GM19035 (cell line): ENCODE data around the gene ZNF324.
"Not testable (repeated sequence)": the region's sequence is repeated elsewhere in the genome, so short reads cannot be mapped to it uniquely, and the experiment has no call there.

ENCODE experiments used
- ATAC-seq: cut with Tn5 transposase; IDR thresholded peaks from one replicate; pipeline ENCODE4 v1.9.1; 2021; ENCODE audit not compliant: unreplicated experiment

The ZNF324 gene

DNA sequence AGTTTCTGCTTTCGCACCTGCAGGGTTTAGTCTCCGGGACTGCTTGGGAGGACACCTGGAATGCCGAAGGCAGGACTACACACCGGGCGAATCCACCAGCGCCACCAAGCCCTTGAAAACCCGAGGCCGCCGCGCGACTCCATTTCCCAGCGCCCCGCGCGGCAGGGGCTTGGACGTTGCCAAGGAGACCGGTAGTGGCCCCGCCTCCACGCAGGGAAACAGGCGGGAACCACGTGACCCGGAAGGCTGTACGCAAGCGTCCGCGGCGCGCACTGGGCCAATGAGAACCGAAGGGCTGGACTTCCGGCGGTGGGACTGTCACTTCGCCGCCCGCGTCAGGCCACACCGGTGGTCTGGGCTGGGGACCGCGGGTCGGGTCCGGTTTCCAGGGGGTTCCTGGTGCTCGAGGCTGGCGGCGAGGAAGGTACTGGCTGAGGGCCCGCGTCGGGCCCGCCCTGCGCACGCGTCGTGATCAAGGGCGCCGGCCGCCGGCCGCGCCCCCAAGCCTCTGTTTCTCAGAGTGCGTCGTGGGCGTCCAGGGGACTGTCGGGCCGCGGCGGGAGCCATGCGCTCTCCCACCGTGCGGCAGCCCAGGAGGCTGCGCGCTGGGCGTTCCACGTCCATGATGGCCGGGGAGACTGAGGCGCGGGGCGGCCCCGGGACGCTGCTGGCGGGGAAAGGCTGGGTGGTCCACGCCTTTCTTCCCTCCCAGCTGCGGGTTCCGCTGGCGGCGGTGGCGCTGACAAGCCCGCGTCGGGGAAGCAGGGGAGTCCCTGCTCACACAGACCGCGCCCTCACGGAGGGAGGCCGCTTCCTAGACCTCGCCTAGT is at the start of gene ZNF324:
Gene ZNF324, plus strand, starts transcription at position 321 of the 830 bp plus-strand sequence. CDS start 2,106 bp downstream, outside the sequence.
- peak; percentile 89 for ATAC-seq

DNA sequence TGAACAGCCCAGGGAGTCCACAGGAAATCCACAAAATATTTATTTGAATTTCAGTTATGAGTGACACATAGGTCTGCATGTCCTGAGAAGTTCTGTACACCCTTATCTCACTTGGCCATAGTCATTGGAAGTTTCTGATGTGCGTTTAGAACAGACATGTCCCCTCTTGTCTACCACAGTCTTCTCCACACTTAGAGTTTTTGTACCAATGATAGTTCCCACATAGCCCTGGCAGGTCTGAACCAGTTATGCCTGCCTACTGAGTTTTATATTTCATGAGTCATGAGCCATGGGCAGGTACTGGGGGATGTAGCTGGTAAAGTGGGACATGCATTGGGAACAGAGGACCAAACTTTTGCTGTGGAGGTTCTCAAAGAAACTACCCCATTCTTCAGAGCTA is 38.3 kb upstream of the ZNF324 start:
- ATAC-seq, result no peak

DNA sequence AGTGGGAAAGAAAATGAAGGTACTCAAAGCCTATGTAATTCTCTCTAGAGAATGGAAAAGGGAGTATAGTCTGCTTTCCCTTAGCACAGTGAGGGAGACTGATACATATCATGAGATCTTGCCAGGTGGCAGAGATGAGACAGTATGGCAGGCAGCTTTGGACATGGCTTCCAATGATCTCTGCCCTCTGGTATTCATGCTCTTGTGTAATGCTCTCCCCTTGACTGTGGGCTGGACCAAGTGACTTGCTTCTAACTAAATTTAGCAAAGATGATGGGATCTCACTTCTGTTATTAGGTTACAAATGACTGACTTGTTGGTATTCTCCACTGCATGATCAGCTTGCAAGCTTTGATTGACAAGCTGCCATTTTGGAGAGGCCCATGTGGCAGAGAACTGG is 37.1 kb upstream of the ZNF324 start:
- no peak for ATAC-seq

GRCh38 chr19:58434217-58434616 is 32.7 kb upstream of the ZNF324 start:
- no peak for ATAC-seq

DNA sequence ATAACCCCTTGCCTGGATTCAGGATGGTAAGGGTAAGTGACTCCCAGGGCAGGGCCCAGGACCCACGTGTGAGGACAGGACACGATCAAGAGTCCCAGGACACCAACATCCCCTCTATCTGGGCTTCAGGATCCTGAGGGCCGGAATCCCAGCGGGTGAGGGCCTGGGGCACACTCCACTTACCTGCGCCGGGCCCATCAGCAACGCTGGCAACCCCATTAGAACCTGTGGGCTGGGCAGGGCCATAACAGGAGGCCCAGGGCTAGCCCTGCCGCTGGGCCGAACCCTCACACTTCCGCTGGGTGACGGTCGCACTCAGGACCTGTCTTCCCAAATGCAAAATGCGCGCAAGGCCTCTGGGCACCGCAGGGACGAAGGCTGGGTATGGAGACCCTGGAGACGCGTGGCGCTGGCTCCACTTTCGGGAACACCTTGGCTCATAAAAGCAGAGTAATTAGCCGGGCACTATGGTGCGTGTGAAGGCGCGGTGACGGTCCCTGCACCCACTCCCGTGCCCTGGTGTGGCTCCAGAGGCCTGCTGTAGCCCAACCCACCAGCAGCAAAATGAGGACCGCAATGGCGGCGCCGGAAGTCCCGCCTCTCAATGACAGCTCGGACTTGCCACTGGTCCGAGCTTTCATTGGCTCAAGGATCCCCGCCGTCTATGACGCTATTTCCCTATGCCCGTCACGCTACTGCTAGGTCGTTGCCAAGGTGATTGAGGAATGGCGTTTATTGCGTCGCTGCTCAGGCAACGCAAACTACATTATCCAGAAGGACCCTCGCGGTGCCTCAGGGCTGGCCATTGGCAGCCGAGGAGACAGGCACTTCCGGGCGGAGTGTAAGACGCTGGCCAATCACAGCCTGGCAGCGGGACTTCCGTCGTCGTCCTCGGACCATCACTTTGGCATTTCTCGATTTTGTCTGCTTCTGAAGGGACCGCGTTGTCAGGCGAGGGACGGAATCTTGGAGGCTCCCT is 27.0 kb upstream of the ZNF324 start, which contains the start of gene ZNF132:
Gene ZNF132, minus strand, starts transcription at position 578 of the 979 bp plus-strand sequence. Its CDS starts 332 bp downstream, at position 246.
- peak; percentile 96 for ATAC-seq

GRCh38 chr19:58440556-58440955 is 26.3 kb upstream of the ZNF324 start:
- no peak for ATAC-seq

GRCh38 chr19:58442986-58443385 is 23.9 kb upstream of the ZNF324 start:
- ATAC-seq, result not testable (repeated sequence)

GRCh38 chr19:58448860-58449259 is 18.0 kb upstream of the ZNF324 start:
- not testable (repeated sequence) for ATAC-seq

GRCh38 chr19:58449980-58450379 is 16.9 kb upstream of the ZNF324 start:
- not testable (repeated sequence) for ATAC-seq

DNA sequence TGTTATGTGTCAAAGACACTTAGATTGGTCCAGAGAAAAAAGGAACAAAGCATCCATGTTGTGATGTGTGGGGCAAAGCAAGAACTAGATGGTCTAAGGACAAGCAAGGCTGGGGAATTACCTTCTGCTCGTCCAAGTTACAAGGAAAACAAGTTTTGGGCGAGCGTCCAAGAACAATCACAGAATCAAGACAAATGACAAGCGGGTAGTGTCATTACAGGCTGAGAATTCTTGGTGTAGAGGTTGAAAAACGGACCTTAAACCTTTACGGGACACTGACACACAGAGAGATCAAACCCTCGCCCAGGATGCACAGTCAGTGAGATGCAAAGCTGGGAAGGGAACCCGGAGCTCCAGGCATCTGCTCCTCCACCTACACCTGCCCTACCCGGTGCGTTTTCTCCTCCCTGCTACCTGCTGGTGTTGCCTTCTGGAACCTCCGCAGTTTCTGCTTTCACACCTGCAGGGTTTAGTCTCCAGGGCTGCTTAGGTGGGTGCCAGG is 16.0 kb upstream of the ZNF324 start:
- ATAC-seq, result no peak

DNA sequence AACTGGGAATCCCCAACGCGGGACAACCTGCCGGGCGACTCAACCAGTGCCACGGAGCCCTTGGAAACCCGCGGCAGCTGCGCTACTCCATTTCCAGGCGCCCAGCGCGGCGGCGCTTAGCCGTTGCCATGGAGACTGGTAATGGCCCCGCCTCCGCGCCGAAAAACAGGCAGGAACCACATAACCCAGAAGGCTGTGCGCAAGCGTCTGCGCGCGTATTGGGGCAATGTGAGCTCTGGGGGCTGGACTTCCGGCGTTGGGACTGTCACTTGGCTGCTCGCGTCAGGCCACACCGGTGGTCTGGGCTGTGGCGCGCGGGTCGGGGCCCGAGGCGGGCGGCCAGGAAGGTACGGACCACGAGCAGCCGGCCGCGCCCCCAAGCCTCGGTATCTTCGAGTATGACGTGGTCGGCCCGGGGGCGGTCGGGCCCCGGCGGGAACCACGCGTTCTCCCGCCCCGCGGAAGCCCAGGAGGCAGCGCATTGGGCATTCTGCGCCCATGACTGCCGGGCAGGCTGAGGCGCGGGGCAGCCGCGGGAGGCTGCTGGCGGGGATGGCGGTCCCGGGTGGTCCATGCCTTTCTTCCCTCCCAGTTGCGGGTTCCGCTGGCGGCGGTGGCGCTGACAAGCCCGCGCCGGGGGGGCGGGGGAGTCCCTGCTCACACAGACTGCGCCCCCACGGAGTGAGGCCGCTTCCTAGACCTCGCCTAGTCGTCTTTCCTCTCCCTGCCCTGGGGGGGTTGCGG is 15.3 kb upstream of the ZNF324 start, which contains the start of gene ZNF324B:
Gene ZNF324B, plus strand, starts transcription at position 265 of the 744 bp plus-strand sequence. CDS start 2,080 bp downstream, outside the sequence.
- peak; percentile 95 for ATAC-seq

DNA sequence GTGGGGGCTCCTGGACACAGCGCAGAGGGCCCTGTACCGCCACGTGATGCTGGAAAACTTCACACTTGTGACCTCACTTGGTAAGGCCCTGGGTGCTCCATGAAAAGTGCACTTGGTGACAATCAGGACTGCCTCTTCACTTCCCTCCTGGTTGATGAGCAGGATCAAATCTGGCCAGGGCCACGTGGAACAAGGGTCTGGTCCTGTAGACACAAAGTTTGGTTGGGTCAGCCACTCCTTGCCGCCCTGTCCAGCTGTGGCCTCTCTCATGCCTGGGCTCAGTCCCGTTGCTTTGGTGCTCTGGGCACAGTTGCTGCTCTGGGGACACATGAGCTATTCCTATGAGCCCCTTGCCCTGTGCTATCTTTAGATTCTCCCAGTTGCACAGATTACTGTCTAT is 13.1 kb upstream of the ZNF324 start:
- no peak for ATAC-seq

GRCh38 chr19:58455306-58455705 is 11.6 kb upstream of the ZNF324 start:
- ATAC-seq, result no peak

DNA sequence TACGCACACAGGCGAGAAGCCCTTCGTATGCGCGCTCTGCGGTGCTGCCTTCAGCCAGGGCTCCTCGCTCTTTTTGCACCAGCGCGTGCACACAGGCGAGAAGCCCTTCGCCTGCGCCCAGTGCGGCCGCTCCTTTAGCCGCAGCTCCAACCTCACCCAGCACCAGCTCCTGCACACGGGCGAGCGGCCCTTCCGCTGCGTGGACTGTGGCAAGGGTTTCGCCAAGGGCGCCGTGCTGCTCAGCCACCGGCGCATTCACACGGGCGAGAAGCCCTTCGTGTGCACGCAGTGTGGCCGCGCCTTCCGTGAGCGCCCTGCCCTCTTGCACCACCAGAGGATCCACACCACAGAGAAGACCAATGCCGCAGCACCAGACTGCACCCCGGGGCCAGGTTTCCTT is 10.8 kb upstream of the ZNF324 start:
- no peak for ATAC-seq

DNA sequence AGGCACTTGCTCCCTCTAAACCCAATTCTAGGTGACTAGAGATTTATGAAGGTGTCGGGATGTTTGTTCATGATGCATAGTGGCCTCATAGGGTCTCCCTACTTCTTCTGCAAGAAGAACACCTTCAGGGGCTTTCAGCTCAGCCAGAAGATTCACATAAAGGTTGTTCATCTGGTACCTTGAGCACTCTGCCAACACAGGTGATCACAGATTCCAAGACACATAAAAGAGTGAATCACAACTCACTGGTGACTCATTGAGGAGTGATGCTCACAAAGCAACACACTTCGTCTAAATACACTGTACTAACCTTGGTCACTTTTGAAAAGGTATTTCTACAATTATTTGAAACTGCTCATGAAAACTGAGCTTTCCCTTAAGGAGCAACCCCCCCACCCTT is 6.8 kb upstream of the ZNF324 start:
- no peak for ATAC-seq

DNA sequence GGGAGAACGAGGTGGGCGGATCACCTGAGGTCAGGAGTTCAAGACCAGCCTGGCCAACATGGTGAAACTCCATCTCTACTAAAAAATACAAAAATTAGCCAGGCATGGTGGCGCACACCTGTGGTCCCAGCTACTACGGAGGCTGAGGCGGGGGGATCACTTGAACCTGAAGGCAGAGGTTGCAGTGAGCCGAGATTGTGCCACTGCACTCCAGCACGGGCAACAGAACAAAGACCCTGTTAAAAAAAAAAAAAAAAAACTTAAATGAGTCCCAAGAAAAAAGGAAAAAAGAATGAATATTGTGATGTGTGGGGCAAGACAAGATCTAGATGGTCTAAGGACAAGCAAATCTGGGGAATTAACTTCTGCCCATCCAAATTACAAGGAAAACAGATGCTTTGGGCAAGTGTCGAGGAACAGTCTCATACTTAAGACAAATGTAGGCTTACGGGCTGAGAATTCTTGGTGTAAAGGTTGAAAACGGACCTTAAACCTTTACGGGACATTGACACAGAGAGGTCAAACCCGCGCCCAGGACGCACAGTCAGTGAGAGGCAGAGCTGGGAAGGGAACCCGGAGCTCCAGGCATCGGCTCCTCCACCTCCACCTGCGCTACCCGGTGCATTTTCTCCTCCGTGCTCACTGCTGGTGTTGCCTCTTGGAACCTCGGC is 656 bp upstream of the ZNF324 start:
- ATAC-seq, result peak; percentile 16

DNA sequence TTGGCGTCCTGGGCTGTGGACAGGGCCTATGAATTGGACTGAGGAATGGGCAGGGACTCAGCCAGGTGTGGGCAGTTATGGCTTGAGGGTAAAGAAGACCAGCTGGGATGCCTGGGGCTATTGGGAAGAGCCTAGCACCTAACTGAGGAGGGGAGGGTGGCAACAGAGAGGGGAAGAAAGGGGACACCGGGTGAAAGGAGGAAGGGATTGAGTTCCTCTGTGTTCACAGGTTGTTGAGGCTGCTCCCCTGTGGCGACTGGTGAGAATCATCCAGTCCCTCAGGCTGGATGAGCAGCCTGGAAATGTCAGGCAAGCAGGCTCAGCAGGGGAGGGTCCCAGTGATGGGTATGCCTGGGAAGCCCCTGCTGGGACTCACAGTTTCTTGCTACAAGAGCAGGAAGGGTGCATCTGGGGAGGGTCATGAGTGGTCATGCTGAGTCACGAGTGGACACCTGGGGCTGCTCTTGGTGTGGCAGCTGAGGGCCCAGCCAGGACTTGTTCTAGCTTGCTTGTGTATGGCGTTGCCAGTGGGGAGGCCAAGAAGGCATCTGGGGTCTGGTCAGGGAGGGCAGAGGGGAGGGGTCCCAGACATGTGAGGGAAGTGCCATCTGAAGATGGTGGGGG is 1.4 kb downstream of the ZNF324 start:
- ATAC-seq, result no peak

DNA sequence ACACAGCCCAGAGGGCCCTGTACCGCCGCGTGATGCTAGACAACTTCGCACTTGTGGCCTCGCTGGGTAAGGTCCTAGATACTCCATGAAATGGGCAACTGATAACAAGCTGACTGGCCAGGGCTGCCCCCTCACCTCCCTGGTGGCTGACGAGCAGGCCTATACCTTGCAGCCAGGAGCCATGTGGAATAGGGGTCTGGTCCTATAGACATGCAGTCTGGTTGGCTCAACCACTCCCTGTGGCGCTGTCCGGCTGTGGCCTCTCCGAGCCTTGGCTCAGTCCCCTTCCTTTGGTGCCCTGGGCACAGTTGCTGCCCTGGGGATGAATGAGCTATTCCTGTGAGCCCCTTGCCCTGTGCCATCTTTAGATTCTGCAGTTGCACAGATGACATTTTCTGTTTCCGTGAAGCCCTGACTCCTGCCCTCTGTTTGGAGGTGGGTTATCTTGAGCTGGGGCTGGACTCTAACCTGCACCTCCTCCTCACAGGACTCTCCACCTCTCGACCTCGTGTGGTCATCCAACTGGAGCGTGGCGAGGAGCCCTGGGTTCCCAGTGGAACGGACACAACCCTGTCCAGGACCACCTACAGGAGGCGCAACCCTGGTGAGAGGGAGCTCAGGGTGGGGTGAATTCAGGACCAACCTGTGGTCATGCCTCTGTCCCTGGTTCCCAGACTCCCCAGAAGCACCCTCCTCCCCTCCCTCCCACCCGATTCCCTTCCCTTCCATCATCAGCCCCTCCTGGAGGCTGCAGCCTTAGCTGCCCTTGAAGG is 2.5 kb downstream of the ZNF324 start:
- ATAC-seq, result no peak
